ENCODE measurements around the gene ACBD6.

GRCh38 chr1:180392427-180393145, 109.8 kb downstream of the ACBD6 start:
- TF ChIP-seq, protein P1, sequence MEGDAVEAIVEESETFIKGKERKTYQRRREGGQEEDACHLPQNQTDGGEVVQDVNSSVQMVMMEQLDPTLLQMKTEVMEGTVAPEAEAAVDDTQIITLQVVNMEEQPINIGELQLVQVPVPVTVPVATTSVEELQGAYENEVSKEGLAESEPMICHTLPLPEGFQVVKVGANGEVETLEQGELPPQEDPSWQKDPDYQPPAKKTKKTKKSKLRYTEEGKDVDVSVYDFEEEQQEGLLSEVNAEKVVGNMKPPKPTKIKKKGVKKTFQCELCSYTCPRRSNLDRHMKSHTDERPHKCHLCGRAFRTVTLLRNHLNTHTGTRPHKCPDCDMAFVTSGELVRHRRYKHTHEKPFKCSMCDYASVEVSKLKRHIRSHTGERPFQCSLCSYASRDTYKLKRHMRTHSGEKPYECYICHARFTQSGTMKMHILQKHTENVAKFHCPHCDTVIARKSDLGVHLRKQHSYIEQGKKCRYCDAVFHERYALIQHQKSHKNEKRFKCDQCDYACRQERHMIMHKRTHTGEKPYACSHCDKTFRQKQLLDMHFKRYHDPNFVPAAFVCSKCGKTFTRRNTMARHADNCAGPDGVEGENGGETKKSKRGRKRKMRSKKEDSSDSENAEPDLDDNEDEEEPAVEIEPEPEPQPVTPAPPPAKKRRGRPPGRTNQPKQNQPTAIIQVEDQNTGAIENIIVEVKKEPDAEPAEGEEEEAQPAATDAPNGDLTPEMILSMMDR (IDR thresholded peaks at IDR 0.05; ENCODE audit: insufficient read depth, low read depth, low read length), result no peak
- TF ChIP-seq EZH2 (IDR thresholded peaks at IDR 0.05; ENCODE audit: insufficient read depth, low read length), result no peak

Data from astrocyte (in vitro differentiated cells and primary cell).